LNCaP clone FGC (cell line): ENCODE results near the gene TEKT3.

Source experiments
- DNase-seq: peaks from one replicate; pipeline ENCODE4 v3.0.0-alpha.2; 2011; ENCODE audit warnings: low read depth
- H3K4me3 ChIP-seq: 2 replicates; pipeline ENCODE4 v1.5.1; 2011; ENCODE audit warnings: mild to moderate bottlenecking, low read depth, low read length, control low read depth
- TF ChIP-seq, protein P1 (sequence below): IDR thresholded peaks from 2 replicates; pipeline ENCODE4 v1.5.1; 2012; ENCODE audit warnings: mild to moderate bottlenecking; ENCODE audit not compliant: control insufficient read depth, insufficient read depth; ENCODE audit errors: extremely low read depth

Gene TEKT3

DNA sequence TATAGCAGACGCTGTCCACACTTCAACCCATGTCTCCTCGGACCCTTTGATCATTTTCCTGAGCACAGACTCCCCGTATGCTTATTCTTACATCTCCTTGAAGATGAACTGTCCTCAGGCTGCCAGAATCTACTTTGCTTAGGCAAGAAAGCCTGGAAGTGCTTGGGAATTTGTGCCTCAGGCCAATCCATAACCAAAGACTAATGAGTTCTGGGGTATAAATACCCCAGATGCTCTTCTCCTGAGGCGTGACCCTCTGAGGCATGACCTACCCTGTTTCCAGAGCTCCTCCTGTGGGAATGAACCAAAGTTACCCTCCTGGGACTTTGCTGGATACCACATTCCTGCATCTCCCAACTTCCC is 10.1 kb upstream of the TEKT3 start:
- TF ChIP-seq, protein P1, sequence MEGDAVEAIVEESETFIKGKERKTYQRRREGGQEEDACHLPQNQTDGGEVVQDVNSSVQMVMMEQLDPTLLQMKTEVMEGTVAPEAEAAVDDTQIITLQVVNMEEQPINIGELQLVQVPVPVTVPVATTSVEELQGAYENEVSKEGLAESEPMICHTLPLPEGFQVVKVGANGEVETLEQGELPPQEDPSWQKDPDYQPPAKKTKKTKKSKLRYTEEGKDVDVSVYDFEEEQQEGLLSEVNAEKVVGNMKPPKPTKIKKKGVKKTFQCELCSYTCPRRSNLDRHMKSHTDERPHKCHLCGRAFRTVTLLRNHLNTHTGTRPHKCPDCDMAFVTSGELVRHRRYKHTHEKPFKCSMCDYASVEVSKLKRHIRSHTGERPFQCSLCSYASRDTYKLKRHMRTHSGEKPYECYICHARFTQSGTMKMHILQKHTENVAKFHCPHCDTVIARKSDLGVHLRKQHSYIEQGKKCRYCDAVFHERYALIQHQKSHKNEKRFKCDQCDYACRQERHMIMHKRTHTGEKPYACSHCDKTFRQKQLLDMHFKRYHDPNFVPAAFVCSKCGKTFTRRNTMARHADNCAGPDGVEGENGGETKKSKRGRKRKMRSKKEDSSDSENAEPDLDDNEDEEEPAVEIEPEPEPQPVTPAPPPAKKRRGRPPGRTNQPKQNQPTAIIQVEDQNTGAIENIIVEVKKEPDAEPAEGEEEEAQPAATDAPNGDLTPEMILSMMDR = no peak
- no peak overlapping the region for H3K4me3 ChIP-seq
- no peak for DNase-seq

DNA sequence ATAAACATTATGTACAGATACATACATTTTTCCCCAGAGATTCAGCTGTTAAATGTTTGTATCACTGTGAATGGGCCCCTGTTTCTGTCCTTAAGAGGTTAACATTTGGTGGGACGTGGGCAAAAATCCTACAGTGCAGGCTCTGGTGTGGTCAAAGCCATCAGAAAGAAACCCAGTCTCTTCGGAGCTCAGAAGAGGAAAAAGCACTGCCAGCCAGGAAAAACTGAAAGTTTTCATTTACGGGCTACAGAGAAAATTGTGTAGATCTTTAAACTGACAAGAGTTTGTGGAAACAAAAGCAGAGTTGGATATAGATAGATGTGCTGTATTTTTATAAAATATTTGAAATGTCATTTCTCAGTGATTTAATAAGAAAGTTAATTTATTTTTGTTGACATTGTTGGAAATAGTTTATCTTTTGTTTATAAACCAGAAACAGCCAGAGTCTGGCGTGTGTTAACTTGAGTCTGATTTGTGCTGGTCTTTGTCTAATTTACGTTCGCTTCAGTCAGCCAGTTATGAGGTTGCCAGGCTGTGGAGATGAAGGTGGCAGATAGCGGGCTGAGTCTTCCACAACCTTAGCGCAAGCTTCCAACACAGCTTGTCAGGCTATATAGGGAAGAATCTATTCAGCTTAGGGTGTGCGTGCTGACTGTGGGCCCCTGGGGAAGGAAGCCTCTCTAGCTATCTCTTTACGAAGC is 9.5 kb upstream of the TEKT3 start:
- no peak overlapping the region for H3K4me3 ChIP-seq
- TF ChIP-seq, protein P1 = no peak
- no peak for DNase-seq

DNA sequence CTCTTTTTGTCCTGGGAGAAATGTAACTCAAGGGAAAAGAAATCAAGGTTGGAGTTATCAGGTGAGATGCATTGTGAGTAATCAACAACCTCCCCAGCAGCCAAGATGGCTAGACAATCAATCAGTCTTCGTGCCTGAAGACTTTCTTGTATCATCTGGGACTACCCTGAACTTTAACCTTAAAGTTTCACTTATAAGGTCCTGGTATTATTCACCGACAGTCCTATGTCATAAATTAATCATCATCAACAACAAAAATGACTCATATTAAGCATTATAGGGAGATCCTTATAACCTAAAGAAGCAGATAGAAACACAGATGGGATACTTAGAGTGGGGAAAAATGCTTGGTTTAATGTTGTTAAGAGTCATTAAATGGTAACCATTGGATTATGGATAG is 7.7 kb upstream of the TEKT3 start:
- no peak for DNase-seq
- TF ChIP-seq, protein P1 = no peak
- H3K4me3 ChIP-seq = no peak overlapping the region

DNA sequence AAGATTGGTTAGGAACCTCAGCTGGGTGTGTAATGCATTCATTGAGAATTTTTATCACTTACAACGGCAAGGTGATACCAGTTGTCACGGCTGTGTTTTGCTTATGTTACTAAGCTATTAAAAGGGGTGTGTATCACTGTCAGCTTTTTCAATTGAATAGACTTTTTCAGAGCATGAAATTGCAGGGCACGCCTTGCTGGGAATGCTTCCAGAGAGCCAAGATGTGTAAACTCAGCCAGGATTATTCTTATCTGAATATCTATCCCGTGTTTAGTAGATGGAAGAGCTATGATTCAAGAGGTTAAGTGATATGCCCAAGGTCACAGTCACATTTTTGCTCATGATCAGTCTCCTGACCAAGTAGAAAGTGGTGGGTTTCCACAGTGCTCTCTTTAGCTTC is 6.6 kb upstream of the TEKT3 start:
- TF ChIP-seq, protein P1 = no peak
- DNase-seq = peak; percentile 26
- H3K4me3 ChIP-seq = no peak overlapping the region

DNA sequence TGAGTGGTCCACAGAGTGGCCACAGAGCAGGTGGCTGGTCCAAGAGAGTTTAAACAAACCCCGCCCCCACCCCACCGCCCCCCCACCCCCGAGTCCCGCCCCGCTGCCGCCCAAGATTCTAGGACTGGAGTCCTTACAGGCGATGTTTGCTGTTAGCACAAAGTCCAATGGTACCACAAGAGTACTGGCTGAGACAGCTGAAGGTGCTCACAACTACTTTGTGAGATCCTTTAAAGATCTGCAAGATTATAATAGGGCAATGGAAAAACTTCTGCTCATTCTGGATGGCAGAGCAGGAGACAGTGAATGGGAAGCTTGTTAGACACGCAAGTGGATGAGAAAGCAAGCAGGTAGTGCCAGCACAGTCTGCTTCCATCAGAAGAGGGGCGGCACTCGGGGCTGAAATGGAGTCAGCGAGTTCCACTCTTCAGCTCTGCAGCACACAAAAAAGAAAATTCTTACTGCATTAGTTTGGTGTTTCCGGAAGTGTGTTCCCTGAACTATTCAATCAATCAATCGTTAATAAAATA is 4.7 kb upstream of the TEKT3 start:
- DNase-seq = no peak
- no peak overlapping the region for H3K4me3 ChIP-seq
- TF ChIP-seq, protein P1 = no peak

DNA sequence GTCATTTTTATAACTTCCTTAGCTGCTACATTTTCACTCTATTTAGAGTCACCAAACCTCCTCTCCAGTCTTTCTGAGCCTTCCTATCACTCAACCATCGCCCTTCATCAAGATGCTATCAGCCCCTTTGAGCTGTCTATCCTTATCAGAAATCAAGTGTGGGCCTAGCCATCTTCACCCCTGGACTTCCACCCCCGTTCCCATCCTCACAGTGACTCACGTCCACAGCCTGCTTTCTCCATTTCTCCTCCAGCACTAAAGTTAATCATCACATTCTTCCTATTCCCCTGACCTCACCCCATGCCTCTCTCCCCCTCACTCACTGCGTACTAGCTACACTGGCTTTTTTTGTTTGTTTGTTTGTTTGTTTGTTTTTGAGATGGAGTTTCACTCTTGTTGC is 2.4 kb upstream of the TEKT3 start:
- DNase-seq = no peak
- TF ChIP-seq, protein P1 = no peak
- no peak overlapping the region for H3K4me3 ChIP-seq

DNA sequence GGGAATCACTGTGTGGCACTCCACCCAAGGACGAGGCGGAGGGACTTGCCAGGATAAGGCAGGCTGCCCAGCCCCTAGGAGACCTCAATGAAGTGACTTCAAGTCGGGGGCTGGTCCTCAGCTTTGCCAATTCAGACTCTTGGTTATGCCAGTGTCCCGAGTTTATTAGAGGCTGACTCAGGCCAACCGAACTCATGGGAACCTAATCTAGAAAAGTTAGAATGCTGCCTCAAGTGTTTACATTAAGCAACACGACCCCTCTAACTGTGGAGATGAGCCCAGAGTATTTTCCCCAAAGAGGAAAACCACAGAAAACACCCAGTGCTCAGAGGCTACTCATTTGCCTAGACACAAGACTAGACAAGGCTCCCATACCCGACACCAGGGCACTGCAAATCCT is 1.1 kb upstream of the TEKT3 start:
- TF ChIP-seq, protein P1 = no peak
- H3K4me3 ChIP-seq = no peak overlapping the region
- no peak for DNase-seq
